Endothelial cell of umbilical vein (primary cell): ENCODE data around the gene DSCAML1. TPM values are rescaled to one million over a fixed set of nuclear protein-coding genes. Genes with fewer than 3 reads are reported as not detected.

Experiments used
- BruUV-seq: library from RNA; stranded (reverse); fragments of 400-500 nt; replicated peaks from 2 replicates; lab custom pipeline; 2021; lab: Mats Ljungman, UMichigan
- CTCF ChIA-PET: fragments of 300-600, 350-600 bp; sonication (Branson Sonifier 250); formaldehyde crosslinking; loops from one replicate; lab custom pipeline; 2021; ENCODE audit warnings: antibody characterized with exemption, inconsistent platforms; lab: Charles Lee
- POLR2A ChIA-PET: fragments of 300-600, 350-600 bp; sonication (Branson Sonifier 250); formaldehyde crosslinking; loops from one replicate; lab custom pipeline; 2021; ENCODE audit warnings: antibody characterized with exemption, inconsistent platforms; lab: Charles Lee
- DNase-seq: peaks from one replicate; pipeline ENCODE4 v3.0.0-alpha.2; 2011; ENCODE audit warnings: low read depth, low spot score
- FAIRE-seq: peaks from 2 replicates; lab custom pipeline; 2011; peaks lifted over from hg19 to GRCh38; lab: Jason Lieb, UNC
- H2AFZ ChIP-seq: 2 replicates; pipeline ENCODE4 v1.6.0; 2012; ENCODE audit warnings: low read depth, low read length, control low read depth, inconsistent platforms
- H3K27ac ChIP-seq: 2 replicates; pipeline ENCODE4 v1.5.1; 2011; ENCODE audit warnings: low read depth, mild to moderate bottlenecking, control low read depth, low read length, moderate library complexity; ENCODE audit not compliant: insufficient read depth
- H3K27me3 ChIP-seq, 2 experiments: 2 replicates each; pipeline versions ENCODE4 v1.6.0 to v1.6.1; 2011; ENCODE audit warnings: low read length in 2 of 2, mixed read lengths in 1 of 2; ENCODE audit not compliant: control insufficient read depth in 2 of 2, insufficient read depth in 2 of 2
- H3K36me3 ChIP-seq, 2 experiments: 2 replicates in 1 of 2; 3 replicates in 1 of 2; pipeline ENCODE4 v1.5.1; 2011; ENCODE audit warnings: low read length in 2 of 2, mild to moderate bottlenecking in 1 of 2, moderate library complexity in 1 of 2; ENCODE audit not compliant: control insufficient read depth in 2 of 2, insufficient read depth in 2 of 2; ENCODE audit errors: extremely low read depth in 1 of 2
- H3K4me1 ChIP-seq: 3 replicates; pipeline ENCODE4 v1.5.1; 2011; ENCODE audit warnings: mild to moderate bottlenecking, low read length; ENCODE audit not compliant: control insufficient read depth, insufficient read depth; ENCODE audit errors: extremely low read depth
- H3K4me2 ChIP-seq: 2 replicates; pipeline ENCODE4 v1.6.1; 2011; ENCODE audit warnings: low read length, control low read depth, mixed read lengths; ENCODE audit not compliant: insufficient read depth
- H3K4me3 ChIP-seq, 3 experiments: fragments of 200-600 bp in 1 of 3; sonication (generic), shearing (Covaris generic) in 1 of 3; replicated peaks in 1 of 3; 2 replicates each; pipeline ENCODE4 v1.5.1; 2011 to 2016; ENCODE audit warnings: control low read depth in 3 of 3, low read length in 3 of 3, mild to moderate bottlenecking in 2 of 3, inconsistent platforms in 1 of 3, low read depth in 1 of 3, moderate library complexity in 1 of 3; ENCODE audit not compliant: insufficient read depth in 1 of 3
- H3K79me2 ChIP-seq: 2 replicates; pipeline ENCODE4 v1.6.0; 2012; ENCODE audit warnings: low read length, inconsistent platforms; ENCODE audit not compliant: control insufficient read depth, insufficient read depth
- H3K9ac ChIP-seq: replicated peaks from 2 replicates; pipeline ENCODE3; 2011; ENCODE audit warnings: low read length, control low read depth; ENCODE audit not compliant: insufficient read depth; ENCODE audit errors: extremely low read depth
- H3K9me1 ChIP-seq: replicated peaks from 3 replicates; pipeline ENCODE4 v1.6.0; 2011; ENCODE audit warnings: mild to moderate bottlenecking, low read length; ENCODE audit not compliant: control insufficient read depth, insufficient read depth; ENCODE audit errors: extremely low read depth
- H3K9me3 ChIP-seq: replicated peaks from 2 replicates; pipeline ENCODE4 v1.5.1; 2012; ENCODE audit warnings: low read length, inconsistent platforms; ENCODE audit not compliant: control insufficient read depth, insufficient read depth
- H4K20me1 ChIP-seq: replicated peaks from 2 replicates; pipeline ENCODE3; 2011; ENCODE audit warnings: mild to moderate bottlenecking, low read length; ENCODE audit not compliant: control insufficient read depth, insufficient read depth; ENCODE audit errors: extremely low read depth
- CTCF ChIP-seq, 2 donors: IDR thresholded peaks; 1 replicate in 1 of 2; 2 replicates in 1 of 2; pipeline ENCODE4 v1.5.1; 2011; ENCODE audit warnings: low read length in 2 of 2, mild to moderate bottlenecking in 2 of 2, moderate library complexity in 2 of 2, control low read depth in 1 of 2, inconsistent platforms in 1 of 2, low read depth in 1 of 2; ENCODE audit not compliant: insufficient read depth in 1 of 2; ENCODE audit errors: extremely low read depth in 1 of 2
- EZH2 ChIP-seq: IDR thresholded peaks from 2 replicates; pipeline ENCODE4 v1.6.1; 2012; ENCODE audit warnings: borderline replicate concordance, low read depth, mild to moderate bottlenecking, moderate library complexity, low read length, inconsistent platforms; ENCODE audit not compliant: severe bottlenecking
- FOS ChIP-seq: IDR thresholded peaks from 2 replicates; pipeline ENCODE4 v1.6.1; 2011; ENCODE audit warnings: mild to moderate bottlenecking, low read length, moderate library complexity, borderline replicate concordance; ENCODE audit not compliant: insufficient read depth
- GATA2 ChIP-seq: IDR thresholded peaks from 2 replicates; pipeline ENCODE4 v1.7.0; 2011; ENCODE audit warnings: low read depth, mild to moderate bottlenecking, moderate library complexity, mixed read lengths, low read length; ENCODE audit not compliant: insufficient read length, insufficient read depth
- JUN ChIP-seq: IDR thresholded peaks from 2 replicates; pipeline ENCODE4 v1.6.1; 2011; ENCODE audit warnings: borderline replicate concordance, low read depth; ENCODE audit not compliant: insufficient read length, insufficient read depth
- MAX ChIP-seq: IDR thresholded peaks from 2 replicates; pipeline ENCODE4 v1.6.1; 2011; ENCODE audit not compliant: insufficient read depth, insufficient read length
- MYC ChIP-seq: IDR thresholded peaks from one replicate; pipeline ENCODE4 v1.6.1; 2011; ENCODE audit warnings: mild to moderate bottlenecking, low read depth, low read length
- POLR2A ChIP-seq: IDR thresholded peaks from 2 replicates; pipeline ENCODE4 v1.6.1; 2012; ENCODE audit warnings: low read depth, mild to moderate bottlenecking, control low read depth, low read length
- POLR2AphosphoS5 ChIP-seq: IDR thresholded peaks from 2 replicates; pipeline ENCODE4 v1.6.1; 2012; ENCODE audit warnings: low read depth, mild to moderate bottlenecking, control low read depth, low read length, moderate library complexity; ENCODE audit not compliant: insufficient read depth
- dilution Hi-C: fragments of 300-500 bp; cut with MboI; formaldehyde crosslinking; loops from one replicate; pipeline ENCODE4 v1.15.0; 2019; ENCODE audit warnings: low sequenced_read_pairs; ENCODE audit not compliant: extremely low pct_ligation_motif_present
- intact Hi-C: fragments of 100-400 bp; cut with micrococcal nuclease; formaldehyde crosslinking; loops from one replicate; pipeline ENCODE4 v1.10.0; 2022
- polyA plus RNA-seq, 4 experiments: library from polyadenylated mRNA; depleted of rRNA in 3 of 4; stranded (reverse) in 3 of 4; unstranded in 1 of 4; fragments of >200 nt; gene quantifications; 2 replicates each; pipeline versions ENCODE4 v1.2.1 to v1.2.3, GENCODE V29; 2011 to 2012; ENCODE audit warnings: missing spikeins in 1 of 4
- total RNA-seq: library from RNA; stranded (reverse); gene quantifications from 2 replicates; pipeline ENCODE4 v1.2.3, GENCODE V29; 2021

DSCAML1 gene
- total and polyA plus RNA-seq, 2 donors (not counting 3 experiments of a cell fraction or from before 2014, with no cell fraction given), result not detected

DNA sequence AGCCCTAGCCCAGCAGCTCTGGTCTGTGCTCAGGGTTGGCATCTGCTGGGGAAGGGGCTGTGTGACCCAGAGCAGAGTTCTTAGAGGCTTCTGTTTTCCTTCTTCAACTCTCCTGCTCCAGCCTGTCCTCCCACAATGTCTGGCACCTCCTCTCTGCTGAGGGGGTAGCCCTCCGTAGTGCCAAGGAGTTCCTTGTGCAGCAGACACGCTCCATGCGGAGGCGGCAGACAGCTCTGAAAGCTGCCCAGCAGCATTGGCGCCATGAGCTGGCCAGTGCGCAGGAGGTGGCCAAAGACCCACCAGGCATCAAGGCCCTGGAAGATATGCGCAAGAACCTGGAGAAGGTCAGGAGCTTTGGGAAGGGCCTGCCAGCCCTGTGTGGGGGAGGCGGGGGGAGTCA, 400.0 kb downstream of the DSCAML1 start:
- Histone ChIP-seq H3K36me3 (peaks cover 0 to 45% of the 10 kb centered on the region in 2 experiments), H3K27ac (no peak overlapping the region), H3K4me3 (no peak overlapping the region), H3K4me2 (no peak overlapping the region), H3K4me1 (no peaks in the 10 kb centered on the region), H3K27me3 (no peaks in the 10 kb centered on the region), H3K9me3 (no peaks in the 10 kb centered on the region), H3K9ac (no peak overlapping the region), H3K79me2 (no peaks in the 10 kb centered on the region), H3K9me1 (no peaks in the 10 kb centered on the region), H2AFZ (no peak overlapping the region), H4K20me1 (no peaks in the 10 kb centered on the region)
- dilution Hi-C loops, result no loop called here
- BruUV-seq, result no TSS peak
- TF ChIP-seq MAX (no peak), FOS (no peak), GATA2 (no peak), JUN (no peak), EZH2 (no peak), POLR2A (no peak), MYC (no peak), CTCF (IDR thresholded peaks at IDR 0.05; ENCODE audit: extremely low read depth in 1 of 2, insufficient read depth in 1 of 2, low read depth in 1 of 2, low read length in 2 of 2) (no peak), POLR2AphosphoS5 (no peak)
- POLR2A ChIA-PET, result no interaction called here
- DNase-seq (no peak), FAIRE-seq (no peak)
- CTCF ChIA-PET, result no interaction called here
- intact Hi-C loops, result no loop called here
